HG02970 (cell line): ENCODE data around the gene C1orf185.
"Not testable (repeated sequence)": the region's sequence is repeated elsewhere in the genome, so short reads cannot be mapped to it uniquely, and the experiment has no call there.

Source experiments
- ATAC-seq: cut with Tn5 transposase; IDR thresholded peaks from one replicate; pipeline ENCODE4 v1.9.1; 2021; ENCODE audit warnings: mild to moderate bottlenecking, moderate library complexity, moderate number of reproducible peaks; ENCODE audit not compliant: unreplicated experiment, low FRiP score

Gene C1orf185

DNA sequence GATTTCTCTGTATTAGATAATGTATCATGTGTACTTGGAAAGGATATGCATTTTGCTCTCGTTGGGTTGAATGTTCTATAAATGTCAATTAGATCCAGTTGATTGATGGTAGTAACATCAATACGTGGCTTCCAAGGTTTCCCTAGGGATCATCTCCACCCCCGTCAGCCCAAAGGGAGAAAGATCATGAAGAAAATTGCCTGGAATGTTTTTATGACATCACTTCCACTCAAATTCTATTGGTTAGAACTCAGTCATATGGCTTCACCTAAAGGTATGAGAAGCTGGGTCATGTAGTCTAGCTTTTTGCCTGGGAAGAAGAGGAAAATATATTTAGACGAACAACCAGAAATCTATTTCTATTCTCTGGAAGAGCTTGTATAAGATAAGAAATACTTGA lies at the start of gene C1orf185:
TSS of gene C1orf185 (plus strand) at position 253 of the 400 bp plus-strand sequence. CDS start at position 259, 6 bp downstream.
- ATAC-seq, result no peak

DNA sequence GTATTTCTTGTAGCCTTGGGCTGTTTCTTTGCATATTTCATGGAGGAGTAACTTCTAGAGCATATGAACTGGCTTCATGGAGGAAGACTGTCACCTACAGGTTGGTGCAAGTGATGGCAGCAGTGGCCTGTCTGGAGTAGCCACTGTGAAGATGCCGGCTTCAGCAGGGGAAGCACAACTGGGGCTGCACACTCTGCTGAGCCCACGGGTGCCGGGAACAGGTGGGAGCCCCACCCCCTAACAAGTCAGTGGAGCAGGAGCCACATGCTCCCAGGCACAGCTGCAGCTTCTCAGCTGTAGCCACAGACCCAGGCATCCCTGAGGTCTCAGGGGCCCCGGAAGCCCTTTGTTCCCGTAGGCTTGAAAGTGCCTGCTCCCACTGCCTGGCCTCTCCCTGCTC lies 43.2 kb upstream of the C1orf185 start:
- ATAC-seq, result no peak

DNA sequence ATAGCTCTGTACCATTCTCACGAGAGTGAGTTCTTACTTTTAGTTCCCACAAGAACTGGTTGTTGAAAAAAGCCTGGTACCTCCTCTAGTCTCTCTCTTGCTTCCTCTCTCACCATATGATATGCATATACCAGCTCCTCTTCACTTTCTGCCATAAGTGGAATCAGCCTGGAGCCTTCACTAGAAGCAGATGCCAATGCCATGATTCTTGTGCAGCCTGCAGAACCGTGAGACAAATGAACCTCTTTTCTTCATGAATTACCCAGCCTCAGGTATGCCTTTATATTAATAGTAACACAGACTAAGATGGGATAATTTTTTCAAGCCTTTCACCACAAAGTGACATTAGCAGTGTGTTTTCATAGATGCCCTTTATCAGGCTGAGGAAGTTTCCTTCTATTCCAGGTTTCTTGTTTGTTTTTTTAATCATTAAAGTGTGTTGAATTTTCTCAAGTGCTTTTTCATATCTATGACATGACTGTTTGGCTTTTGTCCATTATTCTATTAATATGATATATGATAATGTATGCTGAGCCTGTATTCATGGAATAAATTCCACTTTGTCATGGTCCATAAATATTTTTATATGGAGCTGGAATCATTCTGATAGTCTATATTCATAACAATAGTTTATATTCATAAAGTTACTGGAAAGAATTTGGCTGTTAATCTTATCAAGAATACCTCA lies 40.7 kb upstream of the C1orf185 start:
- no peak for ATAC-seq

DNA sequence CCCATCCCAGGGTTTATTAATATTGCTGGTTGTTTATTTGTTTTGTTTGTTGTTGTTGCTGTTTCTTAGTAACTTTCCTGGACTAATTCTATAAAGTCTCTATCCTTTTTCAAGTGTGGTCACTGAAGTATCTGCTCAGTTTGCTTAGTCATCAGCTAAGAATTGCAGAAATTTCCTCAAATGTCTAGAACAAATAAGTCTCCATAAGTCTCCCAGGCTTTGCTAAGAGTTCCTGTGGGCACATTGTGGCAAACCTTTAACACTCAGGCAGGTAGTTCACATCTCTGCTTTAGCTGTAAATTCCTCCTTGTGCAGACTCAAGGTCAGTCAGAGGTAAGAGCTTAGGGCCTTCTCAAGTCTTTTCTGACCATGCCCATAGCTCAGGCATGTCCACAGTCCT lies 38.9 kb upstream of the C1orf185 start:
- ATAC-seq, result no peak

DNA sequence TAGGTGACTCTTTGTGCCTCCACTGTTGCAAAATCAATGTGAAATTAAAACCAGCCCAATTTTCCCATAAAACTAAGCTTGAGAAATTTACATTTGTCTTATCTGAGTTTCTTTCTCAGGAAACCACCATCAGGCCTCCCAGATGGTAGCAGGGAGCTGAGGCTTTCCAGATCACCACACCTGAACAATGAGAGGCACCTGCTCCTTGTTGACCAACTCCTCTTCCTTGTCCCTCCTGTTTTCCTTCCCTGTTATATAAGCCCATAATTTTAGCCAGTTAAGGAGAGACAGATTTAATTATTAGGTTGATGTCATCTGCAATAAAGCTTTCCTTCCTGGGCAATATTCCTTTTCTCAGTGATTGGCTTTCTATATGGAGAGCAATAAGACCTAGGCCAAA lies 32.0 kb upstream of the C1orf185 start:
- ATAC-seq, result no peak

DNA sequence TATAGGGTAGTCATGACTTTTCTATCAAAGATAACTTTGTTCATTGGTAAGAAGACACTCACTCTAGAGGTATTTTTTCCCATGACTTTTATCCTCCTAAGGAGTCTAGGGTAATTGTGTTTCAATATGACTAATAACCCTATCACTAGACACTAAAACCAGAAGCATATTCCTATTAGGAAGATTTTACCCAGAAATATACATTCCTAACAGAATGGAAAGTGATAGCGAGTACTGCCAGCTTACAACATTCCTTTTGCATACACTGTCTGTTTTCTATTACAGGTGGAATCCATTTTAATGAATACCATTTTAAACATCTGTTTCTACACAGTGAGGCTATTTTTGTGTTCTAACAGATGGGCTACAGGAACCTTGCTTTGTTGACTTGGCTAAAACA lies 31.4 kb upstream of the C1orf185 start:
- no peak for ATAC-seq

DNA sequence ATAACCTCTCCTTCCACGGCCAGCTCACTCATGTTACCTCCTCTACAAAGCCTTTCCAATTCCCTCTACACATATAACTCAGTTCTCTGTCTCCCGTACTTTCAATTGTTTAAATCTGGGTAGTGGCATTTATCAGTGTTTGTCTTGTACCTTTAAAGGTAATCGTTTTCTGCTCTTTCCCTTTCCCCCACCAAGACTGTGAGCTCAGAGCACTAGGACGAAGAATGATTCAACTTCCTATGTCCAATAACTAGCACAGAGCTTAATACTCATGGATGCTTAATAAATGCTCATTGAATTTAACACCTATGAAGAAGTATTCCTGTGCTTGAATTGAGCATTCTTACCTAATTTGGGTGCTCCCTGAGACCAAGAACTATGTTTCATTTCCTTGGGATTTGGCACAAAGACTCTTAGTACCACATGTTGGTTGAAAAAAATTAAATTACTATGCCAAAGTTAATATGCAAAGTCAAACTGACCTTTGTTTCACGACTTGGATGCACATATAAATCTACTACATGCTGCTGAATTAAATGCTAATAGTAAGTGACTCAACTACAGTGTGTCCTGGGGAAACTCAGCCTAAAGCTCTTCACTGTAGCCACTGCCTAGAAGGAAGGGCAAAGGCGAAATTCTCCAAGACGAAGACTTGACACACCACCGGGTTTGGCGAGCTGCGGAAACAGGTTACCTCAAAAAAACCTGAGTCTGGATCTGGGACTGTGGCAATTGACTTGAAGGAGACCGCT lies 30.6 kb upstream of the C1orf185 start:
- ATAC-seq, result no peak

DNA sequence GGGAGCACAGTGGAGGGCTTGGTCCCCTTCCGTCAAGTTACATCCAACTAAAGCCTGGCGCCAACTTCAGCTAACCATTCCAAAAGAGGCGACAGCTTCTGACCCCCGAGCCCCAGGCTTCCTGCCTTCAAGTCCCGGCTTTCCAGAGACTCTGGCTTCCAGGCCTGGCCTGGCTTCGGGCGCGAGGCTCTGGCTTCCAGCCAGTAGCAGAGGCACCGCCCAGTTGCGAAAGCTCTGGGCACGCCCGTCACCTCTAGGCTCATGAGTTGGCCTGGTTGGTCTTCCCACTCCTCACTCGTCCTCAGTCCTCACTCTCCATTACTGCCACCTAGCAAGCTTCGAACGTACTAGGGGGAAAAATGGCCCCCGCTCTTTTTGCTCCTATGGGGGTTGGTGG lies 30.0 kb upstream of the C1orf185 start:
- ATAC-seq, result no peak

DNA sequence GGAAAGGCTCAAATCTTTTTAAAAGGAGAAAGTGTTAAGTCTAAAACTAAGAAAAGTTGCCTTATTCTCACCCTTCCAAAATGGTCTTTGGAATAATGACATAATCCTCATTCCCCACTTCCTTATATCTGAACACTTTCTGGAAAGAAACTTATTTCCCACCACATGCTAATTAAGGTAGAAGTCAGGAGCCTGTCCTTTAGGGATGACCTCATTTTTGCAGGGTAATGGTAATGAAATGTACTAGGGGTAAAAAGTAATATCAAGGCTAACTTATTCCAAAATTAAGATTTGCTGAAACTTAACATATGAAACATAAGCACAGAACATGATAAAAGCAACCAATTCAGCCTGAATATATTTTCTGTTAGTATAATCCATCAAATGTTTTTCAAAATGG lies 29.4 kb upstream of the C1orf185 start:
- ATAC-seq, result no peak

DNA sequence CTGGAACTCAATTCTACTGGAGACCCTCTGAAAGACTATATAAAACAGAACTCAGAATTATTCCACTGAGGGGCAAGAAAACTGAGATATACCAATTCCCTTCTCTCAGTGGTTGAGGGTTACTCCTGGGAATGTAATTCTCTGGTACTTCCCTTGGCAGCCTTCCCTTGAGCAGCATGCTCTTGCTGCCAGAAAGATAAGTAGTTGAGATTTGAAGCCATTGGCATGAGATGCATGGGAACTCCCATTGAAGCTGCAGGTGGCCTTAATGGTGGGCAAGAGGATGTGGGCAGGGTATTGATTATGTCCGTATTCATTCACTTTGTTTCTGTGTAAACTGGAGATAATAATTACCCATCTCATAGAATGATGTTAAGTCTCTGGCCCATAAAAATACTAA lies 28.6 kb upstream of the C1orf185 start:
- no peak for ATAC-seq

DNA sequence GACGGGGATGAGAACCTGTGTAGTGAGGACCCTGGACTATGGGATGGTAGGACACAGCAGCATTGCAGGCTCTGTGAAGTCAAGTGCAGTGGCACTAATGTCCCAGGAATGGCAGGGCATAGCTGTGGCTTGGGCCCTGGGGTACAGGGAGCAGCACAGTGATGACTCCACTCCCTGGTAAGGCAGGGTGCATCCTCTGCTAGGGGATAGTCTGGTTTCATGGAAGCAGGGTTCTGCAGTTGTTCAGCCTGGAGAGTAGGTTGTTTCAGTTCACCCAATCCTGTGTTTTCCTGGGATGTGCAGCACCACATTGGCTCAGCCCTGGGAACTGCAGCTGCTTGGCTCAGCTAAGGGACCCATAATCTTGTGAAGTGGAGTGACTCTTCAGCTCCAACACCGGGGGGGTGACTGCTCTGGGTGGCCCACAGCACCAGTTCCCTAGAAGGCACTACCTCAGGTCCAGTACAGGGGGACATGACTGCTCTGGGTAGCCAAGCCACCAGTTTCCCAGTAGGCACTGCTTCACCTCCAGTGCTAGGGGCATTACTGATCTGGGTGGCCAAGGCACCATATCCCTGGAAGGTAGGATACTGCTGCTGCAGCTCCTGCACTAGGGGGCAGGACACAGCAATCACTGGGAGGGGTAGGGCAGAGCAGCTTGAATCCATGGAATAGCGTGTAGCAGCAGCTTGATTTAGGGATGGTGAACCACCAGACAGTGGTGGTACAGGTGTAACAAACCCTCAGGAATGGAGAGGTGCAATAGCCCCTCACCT lies 15.3 kb upstream of the C1orf185 start:
- ATAC-seq, result no peak

DNA sequence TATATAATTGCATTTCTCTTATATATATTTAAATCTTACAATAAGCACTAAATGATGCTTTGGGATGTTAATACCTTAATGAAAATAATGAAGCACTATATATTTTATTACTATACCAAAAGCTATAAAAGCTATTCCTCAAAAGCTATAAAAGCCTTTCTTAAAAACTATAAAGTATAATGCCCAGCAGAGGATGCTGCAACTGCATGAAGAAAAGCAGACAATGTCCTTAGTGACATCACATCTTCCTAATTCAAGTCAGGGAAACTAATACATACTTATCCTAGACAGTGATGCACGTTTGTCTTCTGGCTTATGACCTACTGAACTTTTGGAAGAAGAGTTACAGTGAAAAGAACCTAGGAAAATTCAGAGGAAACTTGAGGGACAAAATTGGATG lies 13.6 kb upstream of the C1orf185 start:
- ATAC-seq, result no peak

DNA sequence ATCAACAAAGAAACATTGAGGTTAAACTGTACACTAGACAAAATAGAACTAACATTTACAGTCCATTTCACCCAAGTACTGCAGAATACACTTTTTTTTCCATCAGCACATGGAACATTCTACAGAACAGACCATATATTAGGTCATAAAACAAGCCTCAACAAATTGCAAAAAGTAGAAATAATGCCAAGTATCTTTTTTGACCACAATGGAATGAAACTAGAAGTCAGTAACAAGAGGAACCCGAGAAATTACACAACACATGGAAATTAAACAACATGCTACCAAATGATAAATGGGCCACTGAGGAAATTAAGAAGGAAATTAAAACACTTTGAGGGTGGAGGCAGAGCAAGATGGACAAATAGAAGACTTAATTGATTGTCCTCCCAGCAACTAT lies 8.4 kb upstream of the C1orf185 start:
- ATAC-seq, result no peak

DNA sequence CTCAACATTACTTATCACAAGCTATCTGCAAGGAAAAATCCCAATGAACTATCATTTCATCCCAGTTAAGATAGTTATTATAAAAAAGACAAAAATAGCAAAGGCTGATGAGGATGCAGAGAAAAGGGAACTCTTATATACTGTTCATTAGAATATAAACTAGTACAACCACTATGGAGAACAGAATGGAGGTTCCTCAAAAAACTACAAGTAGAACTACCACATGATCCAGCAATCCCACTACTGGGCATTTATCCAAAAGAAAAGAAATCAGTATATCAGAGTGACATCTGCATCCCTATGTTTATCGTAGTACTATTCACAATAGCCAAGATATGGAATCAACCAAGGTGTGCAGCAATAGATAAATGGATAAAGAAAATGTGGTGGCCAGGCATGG lies 4.9 kb upstream of the C1orf185 start:
- ATAC-seq, result no peak

DNA sequence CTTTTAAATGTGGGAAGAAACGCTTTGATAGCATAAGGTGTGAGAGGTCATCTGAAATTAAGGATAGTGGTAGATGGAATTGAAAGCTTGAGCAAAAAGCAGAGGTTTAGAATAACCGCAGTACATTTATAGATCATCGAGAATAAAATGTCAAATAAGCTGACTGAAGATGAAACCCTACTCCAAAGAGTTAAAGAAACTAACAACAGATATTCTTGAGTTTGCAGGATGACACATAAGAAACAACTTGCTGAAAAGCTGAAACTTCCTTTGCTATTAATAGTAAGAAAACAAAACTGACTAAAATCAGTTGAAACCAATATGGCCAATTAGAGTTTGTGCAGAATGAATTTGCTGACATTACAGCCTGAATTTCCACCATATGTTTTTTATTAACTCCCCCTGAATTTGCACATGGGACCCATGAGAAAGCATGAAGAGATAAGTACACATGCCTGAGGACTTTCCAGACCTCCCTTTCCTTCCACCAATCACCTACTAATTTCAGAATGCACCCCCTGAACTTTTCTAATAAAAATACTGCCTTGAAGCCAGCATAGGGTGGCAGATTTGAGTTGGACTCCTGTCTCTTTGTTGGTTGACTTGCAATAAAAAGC lies 1.7 kb upstream of the C1orf185 start:
- ATAC-seq, result no peak

DNA sequence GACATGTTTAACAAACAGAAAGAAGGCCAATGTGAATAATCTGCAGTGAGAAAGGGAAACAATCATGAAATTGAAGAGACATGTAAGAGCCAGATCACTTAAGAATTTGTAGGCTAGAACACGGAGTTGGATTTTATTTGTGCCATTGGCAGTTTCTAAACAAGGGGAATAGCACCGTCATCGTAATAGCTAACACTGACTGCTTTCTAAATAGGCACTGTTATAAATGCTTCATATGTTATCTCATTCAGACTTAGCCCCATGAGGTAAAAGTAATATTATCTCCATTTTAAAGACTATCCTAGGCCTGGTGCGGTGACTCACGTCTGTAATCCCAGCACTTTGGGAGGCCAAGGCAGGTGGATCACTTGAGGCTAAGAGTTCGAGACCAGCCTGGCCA lies 12.1 kb downstream of the C1orf185 start:
- ATAC-seq, result no peak

DNA sequence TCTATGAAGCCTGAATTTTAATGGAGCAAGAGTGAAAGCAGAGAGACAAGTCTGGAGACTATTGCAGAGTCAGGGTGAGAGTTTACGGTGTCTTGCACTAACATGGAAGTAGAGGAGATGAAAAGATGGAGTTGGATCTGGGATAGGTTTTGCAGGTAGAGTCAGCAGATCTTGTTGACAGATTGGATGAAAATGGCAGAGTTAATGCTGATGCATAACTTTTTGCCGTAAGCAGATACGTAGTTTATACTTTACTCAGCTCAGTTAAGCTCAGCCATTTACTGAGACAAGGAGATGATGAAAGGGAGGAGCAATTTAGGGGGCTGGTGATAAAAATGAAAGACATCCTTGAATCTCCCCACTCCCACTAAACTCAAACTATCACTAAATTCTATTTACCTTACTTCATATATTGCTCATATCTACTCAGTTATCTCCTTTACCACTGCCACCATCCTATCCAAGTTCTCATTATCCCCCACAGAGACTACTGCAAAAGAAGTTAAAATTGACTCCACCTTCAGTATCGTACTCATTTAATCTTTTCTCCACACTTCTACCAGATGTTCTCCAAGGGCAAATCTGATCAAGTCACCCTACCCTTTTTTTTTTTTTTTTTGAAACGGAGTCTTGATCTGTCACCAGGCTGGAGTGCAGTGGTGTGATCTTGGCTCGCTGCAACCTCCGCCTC lies 13.8 kb downstream of the C1orf185 start:
- ATAC-seq, result no peak

DNA sequence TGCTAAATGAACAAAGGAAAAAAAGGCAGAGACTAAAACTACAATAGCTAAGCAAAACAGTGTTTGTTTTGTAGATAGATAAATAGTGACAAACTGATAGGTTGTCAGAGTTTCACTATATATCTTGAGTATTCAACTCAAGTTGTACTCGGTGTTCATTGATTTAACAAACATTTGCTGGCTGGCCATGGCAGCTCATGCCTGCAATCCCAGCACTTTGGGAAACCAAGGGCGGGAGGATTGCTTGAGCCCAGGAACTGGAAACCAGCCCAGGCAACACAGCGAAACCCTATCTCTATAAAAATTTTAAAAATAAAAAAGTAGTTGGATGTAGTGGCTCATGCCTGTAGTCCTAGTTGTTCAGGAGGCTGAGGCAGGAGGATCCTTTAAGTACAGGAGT lies 17.3 kb downstream of the C1orf185 start:
- no peak for ATAC-seq

DNA sequence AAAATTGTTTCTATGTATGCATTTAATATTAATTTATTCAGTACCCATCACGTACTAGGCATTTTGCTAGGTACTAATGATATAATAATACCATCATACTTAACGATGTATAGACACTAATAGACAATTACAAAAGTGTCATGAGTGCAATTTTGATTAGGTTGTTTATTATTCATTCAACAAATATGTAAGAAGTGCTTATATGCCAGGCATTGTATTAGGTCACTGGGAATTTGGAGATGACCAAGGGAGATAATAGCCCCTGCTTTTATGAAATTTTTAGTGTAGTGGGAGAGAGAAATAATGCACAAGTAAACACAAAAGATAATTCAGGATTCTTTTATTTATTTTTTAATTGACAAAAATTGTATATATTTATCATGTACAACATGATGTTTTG lies 18.6 kb downstream of the C1orf185 start:
- ATAC-seq, result no peak

DNA sequence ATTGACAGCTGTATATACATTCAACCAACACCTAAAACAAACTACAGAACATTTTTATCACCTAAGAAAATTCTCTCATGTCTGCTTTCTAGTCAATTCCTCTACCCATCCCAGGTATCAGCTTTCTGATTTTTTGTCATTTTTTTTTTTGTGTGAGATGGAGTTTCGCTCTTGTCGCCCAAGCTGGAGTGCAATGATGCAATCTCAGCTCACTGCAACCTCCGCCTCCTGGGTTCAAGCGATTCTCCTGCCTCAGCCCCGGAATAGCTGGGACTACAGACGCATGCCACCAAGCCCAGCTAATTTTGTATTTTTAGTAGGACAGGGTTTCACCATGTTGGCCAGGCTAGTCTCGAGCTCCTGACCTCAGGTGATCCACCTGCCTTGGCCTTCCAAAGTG lies 25.1 kb downstream of the C1orf185 start:
- ATAC-seq, result not testable (repeated sequence)
